Retina (tissue), 1 donor: ENCODE data around the gene B3GAT1.

Source experiments
- DNase-seq: peaks from one replicate; pipeline ENCODE4 v3.0.0-alpha.2; 2016

The B3GAT1 gene

DNA sequence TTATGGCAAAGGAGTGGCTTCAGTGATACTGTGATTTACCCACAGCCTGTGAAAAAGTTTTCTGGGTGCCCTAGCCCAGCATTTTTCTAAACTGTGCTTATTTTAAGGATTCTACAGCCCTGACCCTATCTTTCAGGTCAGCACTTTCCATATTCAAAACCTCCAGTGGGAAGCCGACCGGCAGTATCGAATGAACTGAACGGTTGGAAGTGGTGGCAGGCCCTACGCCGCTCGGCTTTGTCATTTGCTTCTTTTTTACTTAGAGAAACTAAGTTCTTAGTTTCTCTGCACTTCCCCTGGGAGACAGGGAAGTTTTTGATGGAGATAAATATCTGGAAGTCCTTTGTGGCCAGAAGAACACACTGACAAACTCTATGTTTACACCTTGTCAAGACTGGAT, 79.3 kb downstream of the B3GAT1 start:
- DNase-seq = no peak

DNA sequence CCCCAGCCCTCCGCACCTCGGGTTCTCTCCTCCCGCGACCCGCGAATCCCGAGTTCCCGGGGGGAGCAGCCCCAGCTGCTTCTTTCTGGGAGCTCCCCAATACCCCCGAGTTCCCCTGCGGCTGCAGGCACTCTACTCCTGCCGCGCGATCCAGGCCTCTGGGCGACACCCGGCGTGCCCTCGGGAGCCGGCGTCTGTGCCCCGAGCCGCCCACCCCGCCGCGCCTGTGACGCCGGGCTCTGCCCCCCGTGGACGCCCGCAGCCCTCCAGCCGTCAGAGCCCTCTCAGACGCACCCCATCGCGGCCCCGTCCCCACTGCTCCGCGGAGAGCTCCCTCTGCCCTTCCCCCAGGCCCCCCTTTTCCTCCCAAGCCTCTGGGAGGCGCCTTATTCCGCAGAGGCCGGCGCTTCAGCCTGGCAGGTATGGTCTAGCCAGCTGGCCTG, 79.8 kb downstream of the B3GAT1 start:
- no peak for DNase-seq

DNA sequence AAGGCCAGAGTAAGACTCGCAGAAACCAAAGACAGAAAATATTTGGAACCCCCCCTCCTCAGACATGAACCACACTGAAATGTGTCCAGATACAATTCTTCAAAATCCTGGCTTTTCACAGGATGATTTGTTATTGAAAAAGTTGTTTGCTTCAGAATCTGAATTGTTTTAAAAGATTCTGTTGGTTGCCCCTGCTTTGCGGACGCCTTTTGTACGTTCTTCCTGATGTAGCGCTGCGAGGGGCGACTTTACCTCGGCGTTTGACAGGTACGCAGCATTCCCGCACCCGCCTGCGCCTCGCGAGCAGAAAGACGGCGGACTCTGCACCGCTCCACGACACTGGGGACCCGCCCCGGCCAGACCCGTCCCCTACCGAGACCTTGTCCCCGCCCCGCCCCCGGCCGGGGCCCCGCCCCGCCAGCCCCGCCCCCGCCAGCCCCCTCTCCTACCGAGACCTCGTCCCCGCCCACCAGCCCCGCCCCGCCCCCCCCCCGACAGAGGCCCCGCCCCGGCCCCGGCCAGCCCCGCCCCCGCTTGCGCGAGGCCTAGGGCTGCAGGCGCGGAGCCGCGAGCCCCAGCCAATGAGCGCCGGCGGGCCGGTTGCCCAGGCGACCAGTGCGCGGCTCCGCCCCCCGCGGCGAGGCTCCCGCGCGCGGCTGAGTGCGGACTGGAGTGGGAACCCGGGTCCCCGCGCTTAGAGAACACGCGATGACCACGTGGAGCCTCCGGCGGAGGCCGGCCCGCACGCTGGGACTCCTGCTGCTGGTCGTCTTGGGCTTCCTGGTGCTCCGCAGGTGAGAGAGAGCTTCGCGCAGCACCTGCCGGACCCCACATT, 80.5 kb downstream of the B3GAT1 start, which contains the start of gene GLB1L2:
Gene GLB1L2, plus strand, starts transcription at position 635 of the 835 bp plus-strand sequence. Its CDS starts 74 bp downstream, at position 709.
- DNase-seq = peak; percentile 89

DNA sequence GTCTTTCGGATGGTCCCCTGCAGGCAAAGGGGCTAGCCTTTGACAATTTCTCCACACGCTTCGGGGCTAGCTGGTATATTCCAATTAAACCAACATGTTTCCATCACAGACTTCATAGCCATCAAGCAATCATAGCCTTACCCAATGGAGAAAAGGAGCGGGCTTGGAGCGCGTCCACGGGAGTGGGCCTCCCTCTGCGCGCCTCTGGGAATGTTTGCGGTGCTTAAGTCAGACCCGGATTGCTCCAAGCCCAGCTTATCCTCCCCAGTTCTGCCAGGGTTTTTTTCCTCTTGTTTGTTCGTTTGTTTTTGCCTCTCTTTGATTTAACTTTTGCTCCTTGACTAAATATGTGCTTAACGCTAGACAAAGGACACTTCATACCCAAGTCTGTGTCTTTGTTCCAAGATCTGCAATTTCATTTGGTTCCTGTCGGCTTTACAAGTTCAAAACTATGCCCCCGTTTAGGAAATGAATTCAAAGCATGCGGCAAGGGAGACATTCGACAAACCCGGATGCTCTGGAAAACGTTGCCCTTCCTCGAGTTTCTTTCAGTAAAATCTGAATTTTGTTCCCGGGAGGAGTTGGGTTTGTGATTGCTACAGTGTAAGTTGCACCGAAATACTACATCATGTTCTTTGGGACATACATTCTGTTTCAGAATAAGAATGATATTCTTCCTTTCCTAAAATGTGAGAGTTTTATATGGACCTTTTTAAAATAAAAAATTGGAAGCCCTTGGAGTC, 81.3 kb downstream of the B3GAT1 start:
- DNase-seq = peak; percentile 42
